Suprapubic skin (tissue), 3 donors: ENCODE results near the gene CFAP92.

ENCODE experiments used
- CTCF ChIP-seq, 2 donors: fragments of 200-600 bp in 1 of 2; fragments of 450-650 bp in 1 of 2; sonication (generic) in 1 of 2; IDR thresholded peaks; one replicate each; pipeline ENCODE4 v1.5.1; 2016 to 2019; ENCODE audit warnings: antibody characterized with exemption in 2 of 2, mild to moderate bottlenecking in 1 of 2, moderate library complexity in 1 of 2
- POLR2AphosphoS5 ChIP-seq, 3 donors: sonication (generic); formaldehyde crosslinking; IDR thresholded peaks; one replicate each; pipeline ENCODE4 v1.6.1; 2017; ENCODE audit warnings: antibody characterized with exemption in 3 of 3

- no peak for TF ChIP-seq POLR2AphosphoS5 (IDR thresholded peaks at IDR 0.05)
- no peak for TF ChIP-seq CTCF (IDR thresholded peaks at IDR 0.05)
Observed at GRCh38 chr3:128903501-128903900, 90.4 kb downstream of the CFAP92 start.
